Skin of body (tissue), 2 donors: ENCODE data around the gene AZGP1. TPM values are rescaled to one million over a fixed set of nuclear protein-coding genes. Genes with fewer than 3 reads are reported as not detected.
"Not testable (repeated sequence)": the region's sequence is repeated elsewhere in the genome, so short reads cannot be mapped to it uniquely, and the experiment has no call there.

ENCODE experiments used
- DNase-seq: peaks from one replicate; lab custom pipeline; 2025; lab: John Stamatoyannopoulos, UW
- total RNA-seq: library from RNA; depleted of rRNA; stranded (reverse); fragments of >200 nt; gene quantifications from one replicate; pipeline ENCODE4 v1.2.3, GENCODE V29; 2014

AZGP1 gene
- total RNA-seq, 1 donor from 2014 or later, result 39.4 TPM

DNA sequence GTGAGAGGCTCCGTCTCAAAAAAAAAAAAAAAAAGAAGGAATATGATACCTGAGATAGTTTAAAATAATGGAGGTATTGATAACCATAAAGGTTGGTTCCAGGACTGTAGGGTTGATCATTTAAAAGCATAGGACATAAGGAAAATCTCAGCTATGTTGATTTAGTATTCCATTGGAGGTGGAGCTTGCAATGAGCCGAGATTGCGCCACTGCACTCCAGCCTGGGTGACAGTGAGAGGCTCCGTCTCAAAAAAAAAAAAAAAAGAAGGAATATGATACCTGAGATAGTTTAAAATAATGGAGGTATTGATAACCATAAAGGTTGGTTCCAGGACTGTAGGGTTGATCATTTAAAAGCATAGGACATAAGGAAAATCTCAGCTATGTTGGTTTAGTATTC, 23.2 kb downstream of the AZGP1 start:
- not testable (repeated sequence) for DNase-seq

DNA sequence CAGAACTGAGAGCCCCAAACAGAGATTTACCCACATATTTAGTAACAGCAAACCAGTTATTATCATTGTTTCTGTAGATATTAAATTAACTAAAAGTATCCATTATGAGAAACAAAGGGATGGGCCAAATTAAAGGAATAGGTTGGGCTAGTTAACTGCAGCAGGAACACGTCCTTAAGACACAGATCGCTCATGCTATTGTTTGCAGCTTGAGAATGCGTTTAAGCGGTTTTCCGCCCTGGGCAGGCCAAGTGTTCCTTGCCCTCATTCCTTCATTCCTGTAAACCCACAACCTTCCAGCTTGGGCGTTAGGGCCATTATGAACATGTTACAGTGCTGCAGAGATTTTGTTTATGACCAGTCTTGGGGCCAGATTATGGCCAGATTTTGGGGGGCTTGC, 25.0 kb downstream of the AZGP1 start:
- not testable (repeated sequence) for DNase-seq

DNA sequence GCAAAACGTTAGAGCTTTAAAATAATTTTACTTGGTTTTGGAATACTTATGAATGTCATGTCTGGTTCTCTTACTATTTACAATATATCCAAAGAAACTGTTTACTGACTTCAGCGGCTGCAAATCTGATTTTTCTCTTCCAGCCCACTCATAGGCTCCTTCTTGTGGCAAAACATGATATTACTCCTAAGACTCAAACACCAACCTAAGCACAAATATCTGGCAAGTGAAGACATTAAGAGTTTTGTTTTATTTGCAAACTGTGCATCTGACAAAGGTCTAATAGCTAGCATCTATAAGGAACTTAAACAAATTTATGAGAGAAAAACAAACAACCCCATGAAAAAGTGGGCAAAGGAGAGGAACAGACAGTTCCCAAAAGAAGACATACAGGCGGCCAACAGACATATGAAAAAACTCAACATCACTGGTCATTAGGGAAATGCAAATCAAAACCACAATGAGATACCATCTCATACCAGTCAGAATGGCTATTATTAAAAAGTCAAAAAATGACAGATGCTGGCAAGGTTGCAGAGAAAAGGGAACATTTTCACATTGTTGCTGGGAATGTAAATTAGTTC, 26.1 kb downstream of the AZGP1 start:
- DNase-seq, result peak; percentile 1

DNA sequence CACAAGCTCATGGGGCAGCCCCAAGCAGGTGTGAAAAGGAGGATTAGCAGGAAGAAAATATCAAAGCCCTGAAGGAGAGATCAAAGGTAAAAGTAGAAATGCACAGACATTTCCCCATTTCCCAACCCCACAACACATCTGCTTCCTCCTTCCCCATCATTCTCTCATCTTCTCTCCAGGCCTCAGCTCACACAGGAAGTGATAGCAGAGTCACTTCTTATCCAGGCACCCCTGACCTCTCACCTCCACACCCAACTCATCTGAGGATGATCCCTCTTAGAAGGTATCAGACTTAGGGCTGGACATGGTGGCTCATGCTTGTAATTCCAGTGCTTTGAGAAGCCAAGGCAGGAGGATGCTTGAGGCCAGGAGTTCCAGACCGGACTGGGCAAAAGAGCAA, 28.2 kb downstream of the AZGP1 start:
- DNase-seq, result no peak

DNA sequence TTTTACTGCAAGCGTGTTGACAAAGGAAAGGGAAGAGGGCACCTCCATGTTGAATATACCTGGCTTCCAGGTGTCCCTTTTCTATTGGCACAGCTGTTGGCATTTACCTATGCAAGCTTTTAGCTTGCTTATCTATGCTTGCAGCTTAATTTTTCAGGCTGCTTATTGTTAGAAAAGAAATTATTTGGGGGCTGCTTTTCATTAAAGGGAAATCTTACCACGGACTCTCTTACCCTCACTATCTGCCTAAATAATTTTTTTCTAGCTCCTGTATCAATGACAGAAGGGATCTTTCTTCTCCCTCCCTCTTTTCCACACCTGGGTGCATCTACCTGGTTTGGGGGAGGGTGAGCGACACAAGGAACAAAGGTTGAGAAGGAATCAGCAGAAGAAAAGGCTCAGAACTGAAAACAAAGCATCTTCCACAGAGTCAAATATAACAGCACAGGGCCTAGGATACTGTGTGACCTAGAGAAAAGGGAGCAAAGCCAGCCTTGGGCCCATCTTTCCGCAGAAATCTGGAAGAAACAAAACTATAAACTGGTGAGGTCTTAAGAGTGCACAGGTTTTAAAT, 31.2 kb downstream of the AZGP1 start:
- no peak for DNase-seq

DNA sequence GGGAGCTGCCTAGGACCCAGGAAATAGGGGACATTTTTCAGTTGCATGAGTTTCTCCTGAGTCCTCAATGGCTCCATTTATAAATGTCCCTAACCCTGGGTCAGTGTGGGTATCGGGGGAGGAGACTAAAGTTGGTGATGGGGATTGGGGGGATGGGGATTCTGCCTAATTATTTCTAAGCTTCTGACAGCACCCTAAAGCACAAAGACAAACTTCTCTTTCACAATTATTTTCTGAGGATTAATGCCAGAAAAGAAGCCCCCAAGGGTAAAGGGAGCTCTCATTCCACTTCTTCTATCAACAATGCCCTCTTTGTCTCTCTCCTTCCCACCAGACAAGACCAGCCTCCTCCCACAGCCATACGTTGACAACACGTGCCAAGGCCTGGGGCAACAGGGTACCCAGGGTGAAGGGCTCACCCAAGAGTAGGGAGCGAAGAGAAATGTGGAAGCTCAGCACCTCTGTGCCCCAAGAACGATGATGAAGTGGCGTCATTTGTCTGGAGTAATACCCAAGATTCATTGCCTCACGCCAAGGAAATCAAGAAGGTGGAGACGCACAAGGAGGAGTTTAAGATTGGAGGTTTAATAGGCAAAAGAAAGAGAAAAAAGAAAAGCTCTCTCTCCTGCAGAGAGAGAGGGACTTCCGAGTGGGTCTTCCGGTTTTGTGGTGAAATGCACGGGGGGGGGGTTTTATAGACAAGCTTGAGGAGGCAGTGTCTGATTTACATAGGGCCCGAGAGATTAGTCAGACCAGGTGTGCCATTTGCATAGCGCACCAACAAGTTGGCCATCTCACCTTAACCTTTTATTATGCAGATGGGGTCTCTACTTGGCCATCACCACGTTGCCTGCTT, 32.0 kb downstream of the AZGP1 start:
- peak; percentile 29 for DNase-seq

DNA sequence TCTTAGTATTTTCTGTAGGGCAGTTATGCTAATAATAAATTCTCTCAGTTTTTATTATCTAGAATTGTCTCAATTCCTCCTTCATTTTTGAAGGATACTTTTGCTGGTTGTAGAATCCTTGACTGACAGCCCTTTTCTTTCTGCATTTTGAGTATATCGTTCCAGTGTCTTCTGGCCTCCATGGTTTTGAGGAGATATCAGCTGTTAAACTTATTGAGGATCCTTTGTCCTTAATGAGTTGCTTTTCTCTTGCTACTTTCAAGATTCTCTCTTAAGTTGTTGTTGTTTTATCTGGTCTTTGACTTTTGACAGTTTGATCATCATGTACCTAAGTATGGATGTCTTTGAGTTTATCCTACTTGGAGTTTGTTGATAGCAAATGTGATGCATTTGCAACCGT, 37.5 kb downstream of the AZGP1 start:
- no peak for DNase-seq

DNA sequence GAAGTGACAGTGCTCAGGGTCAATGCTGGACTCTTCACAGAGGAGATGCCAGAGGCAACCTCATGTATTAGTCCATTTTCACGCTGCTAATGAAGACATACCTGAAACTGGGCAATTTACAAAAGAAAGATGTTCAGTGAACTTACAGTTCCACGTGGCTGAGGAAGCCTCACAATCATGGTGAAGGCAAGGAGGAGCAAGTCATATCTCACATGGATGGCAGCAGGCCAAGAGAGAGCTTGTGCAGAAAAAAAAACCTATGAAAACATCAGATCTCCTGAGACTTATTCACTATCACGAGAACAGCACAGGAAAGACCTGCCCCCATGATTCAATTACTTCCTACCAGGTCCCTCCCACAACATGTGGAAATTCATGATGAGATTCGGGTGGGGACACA, 40.8 kb downstream of the AZGP1 start:
- not testable (repeated sequence) for DNase-seq

DNA sequence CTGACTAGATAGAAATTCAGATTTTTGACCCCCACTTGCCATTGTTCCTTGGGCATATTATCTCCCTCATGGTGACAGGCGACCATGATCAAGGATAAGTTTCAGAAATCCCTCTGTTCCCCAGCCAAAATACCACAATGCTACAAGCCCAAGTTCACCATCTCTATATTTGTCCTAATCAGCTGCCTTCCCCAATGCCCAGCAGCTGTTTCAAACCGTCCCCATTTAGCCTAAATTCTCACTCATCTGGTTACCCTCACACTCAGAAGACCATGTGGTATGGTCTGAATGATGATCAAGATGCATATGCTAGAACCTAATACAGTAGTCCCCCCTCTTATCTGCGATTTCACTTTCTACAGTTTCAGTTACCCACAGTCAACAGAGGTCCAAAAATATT, 45.5 kb downstream of the AZGP1 start:
- no peak for DNase-seq

DNA sequence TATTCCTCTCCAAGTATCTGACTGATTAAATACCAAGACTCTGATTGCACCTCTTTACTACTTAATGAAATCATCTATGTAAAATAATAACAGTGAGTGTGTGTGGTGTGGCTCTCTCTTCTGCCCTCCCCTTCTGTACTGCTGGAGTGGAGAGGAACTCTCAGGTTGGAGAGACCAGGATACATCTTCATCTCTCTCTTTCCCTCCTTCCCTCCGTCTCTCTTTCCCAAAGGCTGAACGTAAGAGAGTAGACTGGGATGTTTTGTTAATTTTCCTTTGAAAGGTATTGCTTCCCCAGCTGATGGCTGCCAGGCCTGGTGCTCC, 46.1 kb downstream of the AZGP1 start:
- no peak for DNase-seq

DNA sequence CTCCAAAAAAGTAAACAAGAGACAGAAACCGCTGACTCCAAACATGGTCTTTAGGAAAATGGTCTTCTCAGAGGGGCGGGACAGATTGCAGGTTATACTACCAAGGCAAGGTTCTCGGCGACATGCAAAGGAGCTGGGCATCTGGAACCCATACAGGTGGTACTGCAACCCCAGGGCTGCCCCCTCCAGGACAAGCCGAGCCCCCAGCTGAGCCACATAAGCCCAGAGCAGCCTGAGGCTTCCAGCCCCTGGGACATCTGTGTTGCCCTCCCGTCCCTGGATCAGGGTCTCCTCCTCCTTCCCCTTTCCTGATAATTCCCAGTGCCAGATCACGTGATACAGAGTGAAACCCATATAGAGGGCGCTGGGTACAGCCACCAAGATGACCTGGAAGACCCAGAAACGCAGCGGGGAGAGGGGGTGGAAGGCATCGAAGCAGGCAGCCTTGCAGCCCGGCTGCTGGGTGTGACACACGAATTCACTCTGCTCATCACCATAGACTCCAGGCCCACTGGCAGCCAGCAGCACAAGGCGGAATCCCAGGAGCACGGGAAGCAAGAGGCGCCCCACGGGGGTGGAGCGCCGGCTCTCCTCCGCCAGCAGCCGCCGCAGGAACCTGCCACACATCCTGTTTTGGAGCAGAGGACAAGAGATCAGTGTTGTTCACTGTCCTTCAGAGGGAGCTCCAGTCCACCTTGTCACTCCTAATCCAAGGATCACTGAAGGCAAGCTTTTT, 46.7 kb downstream of the AZGP1 start, which contains the start of gene GJC3:
GJC3 (minus strand) TSS at position 627 of the 736 bp plus-strand sequence; CDS start at position 627, 0 bp downstream.
- DNase-seq, result peak; percentile 12

DNA sequence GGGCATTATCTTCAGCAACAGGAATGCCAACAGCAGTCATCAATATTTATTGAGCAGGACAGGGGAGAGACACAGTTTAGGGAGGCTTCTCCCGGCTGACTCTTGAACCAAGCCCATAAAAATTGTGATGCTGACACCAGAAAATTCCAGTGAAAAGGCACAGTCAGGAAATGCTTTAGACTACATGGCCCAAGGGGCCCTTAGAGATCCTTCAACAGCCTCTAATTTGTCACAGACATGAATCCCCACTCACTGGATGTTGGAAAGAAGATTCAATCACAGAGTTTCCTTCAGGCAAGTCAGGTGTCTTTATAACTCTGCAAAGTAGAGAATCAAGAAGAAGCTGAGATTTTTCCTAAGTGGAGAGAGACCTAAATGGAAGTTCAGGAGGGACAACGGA, 47.6 kb downstream of the AZGP1 start:
- DNase-seq, result no peak

DNA sequence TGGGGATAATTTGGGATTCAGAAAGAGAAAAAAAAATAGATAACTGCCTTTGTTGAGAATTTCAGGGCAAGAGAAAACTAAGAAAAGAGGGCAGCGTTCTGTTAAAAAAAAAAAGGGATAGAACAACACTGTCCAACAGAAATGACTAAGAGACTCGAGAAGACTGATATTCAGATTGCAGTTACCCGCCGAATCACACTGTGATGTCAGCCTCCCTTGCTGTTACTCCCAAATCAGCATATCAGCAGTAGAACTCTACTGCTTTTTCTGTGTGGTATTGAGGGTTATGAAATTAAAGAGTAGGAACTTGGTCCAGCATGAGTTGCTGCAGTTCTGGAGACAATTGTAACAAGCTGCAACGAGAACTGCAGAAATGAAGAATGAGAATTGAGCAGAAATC, 48.3 kb downstream of the AZGP1 start:
- no peak for DNase-seq

DNA sequence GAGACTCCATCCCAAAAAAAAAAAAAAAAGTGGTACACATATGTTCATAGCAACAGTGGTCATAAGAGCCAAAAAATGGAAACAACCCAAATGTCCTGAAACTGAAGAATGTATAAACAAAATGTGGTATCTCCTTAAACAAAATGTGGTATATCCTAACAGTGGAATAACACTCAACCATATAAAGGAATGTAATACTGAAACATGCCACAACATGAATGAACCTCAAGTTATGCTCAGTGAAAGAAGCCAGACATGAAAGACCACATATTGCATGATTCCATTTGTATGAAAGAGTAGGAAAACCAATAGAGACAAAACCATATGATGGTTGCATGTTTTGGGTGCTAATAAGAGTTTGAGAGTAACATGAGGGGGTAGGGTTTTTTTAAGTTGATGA, 49.5 kb downstream of the AZGP1 start:
- DNase-seq, result no peak

DNA sequence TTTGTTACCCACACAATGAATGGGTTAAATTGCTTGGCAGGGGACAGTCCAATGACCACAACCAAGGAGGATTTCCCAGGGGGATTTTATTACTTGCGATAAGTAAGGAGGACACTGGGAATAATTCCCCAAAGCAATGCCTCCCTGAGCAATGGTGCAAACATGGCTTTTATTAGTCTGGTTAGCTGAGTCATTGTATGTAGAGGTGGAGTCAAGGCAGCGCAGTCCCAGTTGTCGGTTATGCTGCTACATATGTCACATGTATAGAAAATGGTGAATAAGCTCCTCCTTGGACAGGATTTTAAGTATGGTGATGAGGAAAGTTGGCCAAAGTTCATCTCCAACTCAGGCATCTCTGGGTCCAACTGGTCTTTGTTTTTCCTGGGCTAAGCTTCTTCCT, 52.6 kb downstream of the AZGP1 start:
- no peak for DNase-seq

DNA sequence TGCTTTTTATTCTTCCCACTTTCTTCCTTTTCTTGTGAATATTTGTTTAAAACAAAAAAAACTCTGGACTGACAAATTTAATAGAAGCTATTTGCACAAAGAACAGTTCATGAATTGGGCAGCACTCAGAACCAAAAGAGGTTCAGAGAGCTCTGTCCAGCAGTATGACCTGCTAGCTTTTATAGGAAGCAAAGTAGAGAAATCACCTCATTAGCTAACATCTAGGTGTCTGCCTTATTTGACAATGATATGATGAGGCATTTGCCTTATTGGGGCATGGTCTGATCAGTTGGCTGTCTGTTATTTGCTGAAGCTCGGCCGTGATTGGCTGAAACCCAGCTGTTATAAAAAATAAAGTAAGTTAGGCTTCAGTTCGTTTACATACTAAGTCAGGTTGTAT, 55.7 kb downstream of the AZGP1 start:
- no peak for DNase-seq

DNA sequence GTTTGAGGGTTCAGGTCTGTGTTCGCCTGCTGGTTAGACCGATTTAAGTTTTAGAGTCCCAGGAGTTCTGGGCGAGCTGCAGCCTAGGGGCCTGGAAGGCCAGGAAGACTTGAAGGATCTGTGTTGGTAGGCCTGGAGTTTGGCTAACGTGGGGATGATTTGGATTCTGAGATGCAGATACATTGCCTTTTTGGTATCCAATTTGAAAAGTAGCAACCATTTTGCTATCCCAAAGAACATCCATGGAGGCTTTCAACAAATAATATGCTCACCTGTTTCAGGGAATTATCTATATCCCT, 56.1 kb downstream of the AZGP1 start:
- DNase-seq, result no peak

DNA sequence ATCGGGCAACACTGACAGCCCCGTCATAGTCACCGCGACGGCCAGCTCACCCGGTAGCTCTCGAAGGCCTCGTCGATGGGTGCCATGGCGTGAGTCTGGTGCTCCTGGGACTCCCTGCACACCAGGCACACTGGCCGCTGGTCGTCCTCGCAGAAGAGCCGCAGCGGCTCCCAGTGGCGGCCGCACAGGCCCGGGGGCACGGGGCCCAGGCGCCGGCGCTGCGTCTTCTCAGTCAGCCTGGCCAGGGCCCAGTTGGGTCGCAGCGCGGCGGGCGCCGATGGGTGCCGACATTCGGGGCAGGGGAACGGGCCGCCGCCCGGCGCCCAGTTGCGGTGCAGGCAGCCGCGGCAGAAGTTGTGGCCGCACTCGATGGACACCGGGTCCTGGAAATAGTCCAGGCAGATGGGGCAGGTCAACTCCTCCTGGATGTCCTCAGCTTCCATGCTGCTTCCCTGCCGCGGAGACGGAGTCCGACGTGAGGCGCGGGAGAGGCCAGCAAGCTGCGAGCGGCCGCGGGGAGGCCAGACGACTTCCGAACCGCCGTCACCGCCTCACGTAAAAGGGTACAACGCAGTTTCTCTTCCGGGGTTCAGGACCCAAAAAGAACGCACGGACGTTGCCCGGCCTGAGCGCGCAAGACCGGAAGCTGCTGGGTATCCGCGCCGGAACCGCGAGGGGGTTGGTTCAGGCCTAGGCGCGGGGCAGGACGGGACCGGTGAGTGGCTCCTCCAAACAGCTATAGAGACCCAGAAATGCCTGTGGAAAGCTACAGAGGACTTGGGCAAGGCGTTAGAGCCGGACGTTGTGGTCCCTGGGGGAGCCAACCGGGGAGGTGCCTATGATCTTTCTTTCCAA, 56.6 kb downstream of the AZGP1 start, which contains the start of gene TRIM4:
TRIM4 (minus strand) TSS at position 572 of the 855 bp plus-strand sequence; CDS start at position 443, 129 bp downstream.
- DNase-seq, result peak; percentile 84
